Lower leg skin (tissue), 3 donors: ENCODE data around the gene CDC25B.

ENCODE experiments used
- CTCF ChIP-seq, 3 donors: fragments of 450-650 bp; IDR thresholded peaks; one replicate each; pipeline ENCODE4 v1.5.1; 2016; ENCODE audit warnings: antibody characterized with exemption in 3 of 3, mild to moderate bottlenecking in 3 of 3, moderate library complexity in 2 of 3
- POLR2A ChIP-seq, 2 donors: fragments of 450-650 bp; IDR thresholded peaks; one replicate each; pipeline ENCODE4 v1.6.1; 2016 to 2017; ENCODE audit warnings: antibody characterized with exemption in 2 of 2, mild to moderate bottlenecking in 1 of 2, moderate library complexity in 1 of 2

DNA sequence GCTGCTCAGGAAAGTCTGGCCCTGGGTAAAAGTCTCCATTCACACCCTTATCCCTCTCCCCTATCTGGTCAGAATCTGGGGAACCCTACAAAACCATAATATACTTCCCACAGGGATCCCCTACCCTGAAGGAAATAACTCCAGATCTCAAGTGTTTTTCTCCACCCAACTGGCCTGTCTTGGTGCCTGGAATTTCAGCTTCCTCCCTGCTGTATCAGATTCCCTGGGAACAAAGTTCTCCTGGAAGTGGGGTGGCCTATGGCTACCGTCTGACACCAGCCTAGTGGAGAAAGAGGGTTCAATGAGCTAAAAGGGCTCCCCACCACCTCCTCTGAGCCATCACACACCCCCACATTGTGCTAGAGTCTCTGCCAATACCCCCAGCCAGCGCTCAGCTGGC lies 48.6 kb upstream of the CDC25B start:
- TF ChIP-seq CTCF (IDR thresholded peaks at IDR 0.05) (no peak), POLR2A (IDR thresholded peaks at IDR 0.05) (no peak)
